Activated naive CD4-positive, alpha-beta T cell treated with anti-CD3 and anti-CD28 coated beads, Interleukin-2, amount 50 U/mL, for 72 hours (primary cell): Measurements from ENCODE around the gene SLC36A4. TPM values are rescaled to one million over a fixed set of nuclear protein-coding genes. Genes with fewer than 3 reads are reported as not detected.
"Not testable (repeated sequence)": the region's sequence is repeated elsewhere in the genome, so short reads cannot be mapped to it uniquely, and the experiment has no call there.

ENCODE experiments used
- ATAC-seq, 2 donors: fragments of 150-1000 bp; cut with Tn5 transposase; 2 replicates each; pipeline ENCODE4 v1.10.0; 2021; ENCODE audit warnings: mild to moderate bottlenecking in 2 of 2, moderate library complexity in 2 of 2
- DNase-seq, 2 donors: peaks; one replicate each; pipeline ENCODE4 v3.0.0; 2021 to 2022; ENCODE audit warnings: low spot score in 2 of 2
- H3K27ac Mint-ChIP-seq, 2 donors: one replicate each; pipeline ENCODE4 v1.8.0; 2022; ENCODE audit warnings: mild to moderate bottlenecking in 2 of 2, mixed read lengths in 2 of 2
- H3K36me3 Mint-ChIP-seq, 2 donors: one replicate each; pipeline ENCODE4 v1.8.0; 2022; ENCODE audit warnings: mixed read lengths in 2 of 2
- H3K9me3 Mint-ChIP-seq, 2 donors: one replicate each; pipeline ENCODE4 v1.8.0; 2022; ENCODE audit warnings: mixed read lengths in 2 of 2
- total RNA-seq, 2 donors: library from RNA; stranded (reverse); gene quantifications; one replicate each; pipeline ENCODE4 v1.2.3, GENCODE V29; 2022

SLC36A4 gene
- total RNA-seq, 2 donors from 2014 or later: 14.9 to 20.7 TPM

GRCh38 chr11:93208663-93209270 is 11.0 kb upstream of the SLC36A4 start:
- no peak for DNase-seq
- H3K36me3 Mint-ChIP-seq: peaks cover 6 to 9% of the 10 kb centered on the region in 2 donors
- H3K9me3 Mint-ChIP-seq: peaks cover 6 to 7% of the 10 kb centered on the region in 2 donors
- no peak for ATAC-seq
- H3K27ac Mint-ChIP-seq: no peak overlapping the region

DNA sequence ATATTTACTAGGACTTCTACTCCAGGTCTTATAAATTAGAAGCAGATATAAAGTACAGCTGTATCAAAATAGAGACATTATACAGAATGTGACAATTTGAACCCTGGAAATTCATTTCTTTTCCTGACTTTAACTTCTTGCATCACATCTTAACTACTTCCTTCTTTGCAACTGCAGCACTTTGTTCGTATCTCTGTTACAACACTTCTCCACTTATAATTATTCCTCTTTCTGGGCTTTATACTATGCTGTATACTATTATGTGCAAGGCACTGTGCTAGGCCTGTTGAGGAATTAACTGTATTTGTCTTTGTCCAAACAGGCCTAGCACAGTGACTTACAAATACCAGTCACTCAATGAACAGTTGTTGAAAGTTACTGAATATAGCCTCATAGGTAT is 1.8 kb upstream of the SLC36A4 start:
- no peak for ATAC-seq
- Mint-ChIP-seq H3K36me3 (no peaks in the 10 kb centered on the region), H3K9me3 (no peaks in the 10 kb centered on the region), H3K27ac (no peak overlapping the region)
- no peak for DNase-seq

- ATAC-seq (no peak), DNase-seq (no peak)
- H3K9me3 Mint-ChIP-seq: no peaks in the 10 kb centered on the region
- no peaks in the 10 kb centered on the region for H3K36me3 Mint-ChIP-seq
- peak overlapping the region; percentile 94 to 96 for H3K27ac Mint-ChIP-seq
These were observed 539 bp upstream of the SLC36A4 start for GRCh38 chr11:93198215-93198845.

- no peak for DNase-seq
- peak overlapping the region; percentile 94 to 96 for H3K27ac Mint-ChIP-seq
- H3K9me3 Mint-ChIP-seq: no peaks in the 10 kb centered on the region
- no peak for ATAC-seq
- peaks cover 0 to 3% of the 10 kb centered on the region in 2 donors for H3K36me3 Mint-ChIP-seq
These were observed 893 bp downstream of the SLC36A4 start for GRCh38 chr11:93196816-93197379.

GRCh38 chr11:93194673-93195291 is 3.0 kb downstream of the SLC36A4 start:
- ATAC-seq: no peak
- Mint-ChIP-seq H3K27ac (no peak overlapping the region), H3K36me3 (peaks cover 0 to 4% of the 10 kb centered on the region in 2 donors), H3K9me3 (no peaks in the 10 kb centered on the region)
- no peak for DNase-seq

DNA sequence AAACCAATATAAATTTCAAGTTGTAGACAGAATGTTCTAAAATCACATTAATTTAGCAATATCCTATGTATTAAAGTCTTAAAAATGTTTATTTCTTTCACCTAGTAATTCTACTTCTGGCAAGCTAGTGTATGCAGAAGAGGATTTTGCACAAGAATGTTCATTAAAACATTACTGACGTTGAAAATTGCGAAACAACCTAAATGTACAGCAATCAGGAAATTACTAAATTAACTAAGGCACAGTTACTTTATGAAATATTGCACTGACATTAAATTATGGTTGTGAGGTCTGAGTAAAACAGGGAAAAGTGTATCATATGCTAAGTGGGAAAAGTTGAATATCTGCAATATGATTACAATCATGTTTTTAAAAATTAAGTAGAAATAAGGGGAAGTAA is 4.1 kb downstream of the SLC36A4 start:
- Mint-ChIP-seq H3K27ac (no peak overlapping the region), H3K36me3 (peaks cover 0 to 4% of the 10 kb centered on the region in 2 donors), H3K9me3 (no peaks in the 10 kb centered on the region)
- no peak for DNase-seq
- ATAC-seq: no peak

- DNase-seq (no peak), ATAC-seq (no peak)
- Mint-ChIP-seq H3K36me3 (peaks cover 0 to 13% of the 10 kb centered on the region in 2 donors), H3K27ac (no peak overlapping the region), H3K9me3 (peaks cover 6 to 10% of the 10 kb centered on the region in 2 donors)
These were observed 5.6 kb downstream of the SLC36A4 start for GRCh38 chr11:93192163-93192562.

DNA sequence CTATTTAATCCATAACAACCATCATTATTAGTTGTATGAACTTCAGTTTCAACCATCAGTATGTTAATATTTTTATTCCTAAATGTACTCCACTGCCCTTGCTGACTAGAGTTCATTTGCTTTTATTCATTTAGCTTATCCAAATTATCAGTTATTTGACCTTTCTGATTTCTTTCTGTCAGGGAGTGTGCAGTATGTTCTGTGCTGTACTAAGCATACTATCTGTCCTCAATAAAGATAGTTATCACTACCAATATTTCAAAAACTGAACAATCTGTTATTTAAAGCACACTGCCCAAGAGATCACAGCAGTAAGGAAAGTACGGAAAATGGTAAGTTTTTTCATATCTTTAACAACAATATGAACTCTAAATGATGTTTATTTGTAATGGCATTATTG is 8.3 kb downstream of the SLC36A4 start:
- DNase-seq (no peak), ATAC-seq (no peak)
- Mint-ChIP-seq H3K27ac (no peak overlapping the region), H3K36me3 (peaks cover 5 to 13% of the 10 kb centered on the region in 2 donors), H3K9me3 (peaks cover 6 to 11% of the 10 kb centered on the region in 2 donors)

- DNase-seq: no peak
- ATAC-seq: no peak
These were observed 9.1 kb downstream of the SLC36A4 start for GRCh38 chr11:93188726-93189125.

DNA sequence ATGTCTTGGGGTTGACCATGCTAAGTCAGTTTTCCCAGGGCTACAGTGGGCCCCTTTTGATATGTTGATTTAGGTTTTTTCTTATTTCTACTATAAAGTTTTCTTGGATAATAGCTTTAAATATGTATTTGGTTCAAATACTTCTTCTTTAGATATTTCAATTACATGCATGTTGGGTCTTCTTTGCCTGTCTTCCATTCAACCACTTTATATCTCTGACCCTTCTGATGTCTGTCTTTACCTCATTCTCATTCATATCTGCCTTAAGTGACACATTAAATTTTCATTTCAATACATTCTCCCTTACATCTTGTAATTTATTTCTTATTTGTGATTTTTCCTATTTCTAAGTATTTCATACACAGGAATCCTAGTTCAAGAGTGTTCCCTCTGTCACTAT is 10.5 kb downstream of the SLC36A4 start:
- Mint-ChIP-seq H3K36me3 (peaks cover 5 to 13% of the 10 kb centered on the region in 2 donors), H3K9me3 (peaks cover 6 to 11% of the 10 kb centered on the region in 2 donors), H3K27ac (no peak overlapping the region)
- DNase-seq (no peak), ATAC-seq (no peak)

More at GRCh38 chr11:93188726-93189125, 9.1 kb downstream of the SLC36A4 start:
- H3K9me3 Mint-ChIP-seq: peaks cover 6 to 11% of the 10 kb centered on the region in 2 donors
- no peak overlapping the region for H3K27ac Mint-ChIP-seq
- peaks cover 5 to 13% of the 10 kb centered on the region in 2 donors for H3K36me3 Mint-ChIP-seq

- Mint-ChIP-seq H3K9me3 (peaks cover 6 to 14% of the 10 kb centered on the region in 2 donors), H3K36me3 (peaks cover 28 to 40% of the 10 kb centered on the region in 2 donors)
- DNase-seq, ATAC-seq, H3K27ac Mint-ChIP-seq: not testable (repeated sequence)
These were observed 19.9 kb downstream of the SLC36A4 start for GRCh38 chr11:93177891-93178290.

GRCh38 chr11:93169950-93170561 is 27.7 kb downstream of the SLC36A4 start:
- no peaks in the 10 kb centered on the region for H3K36me3 Mint-ChIP-seq
- H3K27ac Mint-ChIP-seq: no peak overlapping the region
- ATAC-seq (no peak), DNase-seq (no peak)
- H3K9me3 Mint-ChIP-seq: no peaks in the 10 kb centered on the region

- Mint-ChIP-seq H3K27ac (no peak overlapping the region), H3K9me3 (no peaks in the 10 kb centered on the region), H3K36me3 (peaks cover 0 to 7% of the 10 kb centered on the region in 2 donors)
- DNase-seq (no peak), ATAC-seq (no peak)
These were observed 28.6 kb downstream of the SLC36A4 start for GRCh38 chr11:93169143-93169542.

DNA sequence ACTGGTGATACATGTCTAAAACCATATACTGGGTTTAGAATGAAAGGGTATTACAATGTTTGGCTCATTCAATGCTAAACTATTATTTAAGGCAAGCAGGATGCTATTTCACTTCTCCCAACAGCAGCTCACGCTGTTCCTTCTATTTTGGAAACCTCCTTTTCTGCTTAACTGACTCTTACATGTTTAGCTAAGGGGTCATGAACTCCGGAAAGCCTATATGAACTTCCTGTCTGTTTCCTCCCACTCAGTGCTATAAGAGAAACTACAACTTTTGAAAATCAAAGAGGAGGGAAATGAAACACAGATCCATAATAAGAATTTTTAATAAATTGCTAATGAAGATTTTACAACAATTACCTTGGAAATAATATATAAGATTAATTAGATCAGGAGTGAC is 30.9 kb downstream of the SLC36A4 start:
- Mint-ChIP-seq H3K36me3 (peaks cover 11 to 12% of the 10 kb centered on the region in 2 donors), H3K9me3 (no peaks in the 10 kb centered on the region), H3K27ac (no peak overlapping the region)
- ATAC-seq: no peak
- DNase-seq: no peak

DNA sequence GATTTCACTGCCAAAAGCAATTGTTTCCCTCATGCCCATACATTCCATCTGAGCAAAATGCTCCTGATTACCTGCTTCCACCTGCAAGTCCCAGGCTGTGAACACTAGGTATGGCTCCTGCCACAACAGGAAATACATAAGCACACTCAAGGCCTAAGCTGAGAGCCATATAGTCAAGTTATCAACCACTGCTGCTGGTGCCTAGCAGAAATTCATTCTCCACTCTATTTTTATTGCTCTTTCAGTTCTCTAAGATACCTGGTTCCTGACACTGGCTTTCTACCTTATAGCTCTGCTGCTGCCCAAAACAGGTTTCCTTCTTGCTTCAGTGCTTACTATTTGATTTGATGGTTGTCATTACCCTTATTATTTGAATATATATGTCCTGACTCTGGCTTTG is 31.6 kb downstream of the SLC36A4 start:
- Mint-ChIP-seq H3K36me3 (peaks cover 11 to 12% of the 10 kb centered on the region in 2 donors), H3K9me3 (no peaks in the 10 kb centered on the region), H3K27ac (no peak overlapping the region)
- ATAC-seq: no peak
- DNase-seq: no peak

DNA sequence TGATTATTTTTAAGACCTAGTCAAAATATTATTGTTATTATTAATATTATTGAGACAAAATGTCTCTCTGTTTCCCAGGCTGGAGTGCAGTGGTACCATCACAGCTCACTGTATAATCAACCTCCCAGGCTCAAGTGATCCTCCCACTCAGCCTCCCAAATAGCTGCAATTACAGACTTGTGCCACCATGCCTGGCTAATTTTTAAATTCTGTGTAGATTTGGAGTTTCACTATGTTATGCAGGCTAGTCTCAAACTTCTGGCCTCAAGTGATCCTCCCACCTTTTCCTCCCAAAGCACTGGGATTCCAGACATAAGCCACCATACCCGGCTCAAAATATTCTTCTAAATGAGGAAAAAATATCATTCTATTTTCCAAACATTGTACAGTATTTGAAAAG is 37.0 kb downstream of the SLC36A4 start:
- Mint-ChIP-seq H3K36me3 (peaks cover 19 to 30% of the 10 kb centered on the region in 2 donors), H3K27ac (no peak overlapping the region), H3K9me3 (peaks cover 0 to 5% of the 10 kb centered on the region in 2 donors)
- DNase-seq (no peak), ATAC-seq (no peak)

DNA sequence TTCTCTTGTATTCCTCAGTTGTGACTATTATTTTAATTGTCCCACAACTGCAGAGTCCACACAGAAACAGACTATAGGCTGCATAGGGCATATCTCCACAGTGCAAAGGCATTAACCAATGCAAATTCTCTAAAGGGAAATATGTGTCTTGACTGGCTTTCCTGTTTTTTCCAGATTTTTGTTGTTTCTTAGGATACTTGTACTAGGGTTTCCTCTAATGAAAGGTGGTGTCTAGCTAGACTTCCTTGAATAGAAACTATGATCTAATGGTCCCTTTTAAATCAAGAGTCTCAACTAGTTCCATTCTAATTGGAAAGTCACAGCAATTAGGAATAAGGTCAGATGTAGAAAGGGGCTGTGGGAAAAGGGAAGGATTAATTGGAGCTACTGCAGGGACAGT is 37.6 kb downstream of the SLC36A4 start:
- DNase-seq (no peak), ATAC-seq (no peak)
- H3K27ac Mint-ChIP-seq: no peak overlapping the region
- H3K36me3 Mint-ChIP-seq: peaks cover 19 to 30% of the 10 kb centered on the region in 2 donors
- H3K9me3 Mint-ChIP-seq: peaks cover 0 to 5% of the 10 kb centered on the region in 2 donors
